Stimulated activated CD4-positive, alpha-beta T cell treated with anti-CD3 and anti-CD28 coated beads, Interleukin-12 subunit alpha, Interleukin-12 subunit beta, amount 100 ng/mL, for 24 hours (primary cell): ENCODE data around the gene DEPDC7.
A peak's percentile ranks its signal among the peaks of the same experiment; 100 is the strongest.
"Not testable (repeated sequence)": the region's sequence is repeated elsewhere in the genome, so short reads cannot be mapped to it uniquely, and the experiment has no call there.

Source experiments
- DNase-seq, 2 experiments: peaks; one replicate each; pipeline ENCODE4 v3.0.0-alpha.2; 2020; ENCODE audit warnings: low read depth in 2 of 2

DEPDC7 gene

DNA sequence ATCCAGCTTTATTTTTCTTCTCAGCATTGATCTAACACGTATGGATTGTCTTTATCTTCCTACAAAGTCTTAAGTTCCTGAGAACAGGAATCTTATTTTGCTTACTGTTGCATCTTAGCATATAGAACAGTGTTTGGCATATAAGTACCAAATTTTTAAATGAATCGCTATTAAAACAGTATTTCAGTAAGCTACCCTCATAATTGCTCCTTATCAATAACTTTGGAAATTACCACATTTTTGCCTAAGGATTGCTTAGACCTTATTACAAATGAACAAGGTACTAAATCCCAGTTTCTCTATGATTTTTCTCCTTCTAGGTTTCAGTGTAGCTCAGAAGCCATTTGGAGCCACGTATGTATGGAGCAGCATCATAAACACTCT, 9.7 kb downstream of the DEPDC7 start:
- DNase-seq = no peak

DNA sequence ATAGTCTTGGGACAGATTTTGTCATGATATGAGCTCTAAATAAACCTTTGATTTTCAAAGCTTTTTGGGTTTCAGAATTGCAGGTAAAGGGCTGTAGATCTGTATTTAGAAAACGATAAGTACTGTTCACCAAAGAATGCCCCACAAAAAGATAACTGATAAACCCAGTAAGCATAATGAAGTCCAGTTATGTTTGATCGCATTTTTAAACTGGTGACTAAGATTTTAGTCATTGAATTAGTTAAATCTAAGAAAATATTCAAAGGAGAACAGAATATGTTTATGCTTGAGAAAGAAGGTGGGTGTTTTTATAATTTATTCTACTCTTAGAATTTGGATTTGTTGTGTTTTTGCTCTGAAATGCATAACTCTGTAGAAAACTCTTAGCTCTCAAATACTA, 11.6 kb downstream of the DEPDC7 start:
- DNase-seq = no peak

DNA sequence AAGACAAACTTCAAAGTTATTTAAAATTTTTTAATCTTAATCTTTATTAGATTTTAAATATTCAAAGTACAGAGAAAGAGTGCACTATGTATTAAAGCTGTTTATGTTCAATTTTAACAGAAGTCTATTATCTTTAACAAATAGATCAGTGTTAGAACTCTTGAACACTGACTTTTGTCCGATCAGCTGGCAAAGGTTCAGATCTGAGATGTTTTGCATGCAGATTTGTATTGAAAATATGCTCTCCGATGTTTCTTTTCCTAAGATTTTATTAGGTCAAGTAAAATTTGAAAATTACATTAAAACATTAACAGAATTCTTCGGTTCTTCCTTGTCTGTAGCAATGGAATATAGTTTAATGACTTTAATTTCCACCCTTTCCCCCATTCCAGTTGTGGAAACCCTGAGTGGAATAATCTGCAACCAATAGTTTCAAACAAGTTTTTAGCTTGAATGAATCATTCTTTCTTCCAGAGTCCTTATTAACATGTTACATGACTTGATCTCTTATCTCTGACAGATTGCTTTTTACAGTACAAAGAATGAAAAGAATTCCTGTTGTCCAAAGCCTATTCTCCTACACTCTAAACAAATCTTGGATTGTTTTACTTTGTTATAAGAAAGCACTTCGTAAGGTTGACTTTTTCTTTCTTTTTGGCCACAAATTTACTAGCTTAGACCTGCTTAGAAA, 12.3 kb downstream of the DEPDC7 start:
- no peak for DNase-seq

GRCh38 chr11:33028537-33028914, 12.8 kb downstream of the DEPDC7 start:
- DNase-seq = no peak

- not testable (repeated sequence) for DNase-seq
These were observed 13.5 kb downstream of the DEPDC7 start for GRCh38 chr11:33029218-33029617.

DNA sequence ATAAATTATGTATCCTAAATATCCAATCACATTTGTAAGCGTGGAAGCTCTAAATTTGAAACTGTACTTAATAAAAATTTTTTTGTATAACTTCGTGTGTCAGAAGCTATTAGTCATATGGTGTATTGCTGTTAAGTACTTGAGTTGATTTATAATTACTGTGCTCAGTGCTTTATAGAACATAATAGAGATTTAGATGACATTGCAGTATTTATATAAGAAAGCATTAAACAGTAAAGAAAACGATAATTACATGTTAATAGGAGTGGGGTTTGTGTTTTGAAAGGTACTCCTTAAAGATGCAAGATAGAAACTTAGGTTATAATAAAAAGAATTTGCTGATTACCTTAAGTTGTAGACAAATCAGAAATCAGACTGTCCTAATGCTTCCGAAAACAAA, 17.8 kb downstream of the DEPDC7 start:
- DNase-seq = no peak

- no peak for DNase-seq
These were observed 19.3 kb downstream of the DEPDC7 start for GRCh38 chr11:33035011-33035410.

DNA sequence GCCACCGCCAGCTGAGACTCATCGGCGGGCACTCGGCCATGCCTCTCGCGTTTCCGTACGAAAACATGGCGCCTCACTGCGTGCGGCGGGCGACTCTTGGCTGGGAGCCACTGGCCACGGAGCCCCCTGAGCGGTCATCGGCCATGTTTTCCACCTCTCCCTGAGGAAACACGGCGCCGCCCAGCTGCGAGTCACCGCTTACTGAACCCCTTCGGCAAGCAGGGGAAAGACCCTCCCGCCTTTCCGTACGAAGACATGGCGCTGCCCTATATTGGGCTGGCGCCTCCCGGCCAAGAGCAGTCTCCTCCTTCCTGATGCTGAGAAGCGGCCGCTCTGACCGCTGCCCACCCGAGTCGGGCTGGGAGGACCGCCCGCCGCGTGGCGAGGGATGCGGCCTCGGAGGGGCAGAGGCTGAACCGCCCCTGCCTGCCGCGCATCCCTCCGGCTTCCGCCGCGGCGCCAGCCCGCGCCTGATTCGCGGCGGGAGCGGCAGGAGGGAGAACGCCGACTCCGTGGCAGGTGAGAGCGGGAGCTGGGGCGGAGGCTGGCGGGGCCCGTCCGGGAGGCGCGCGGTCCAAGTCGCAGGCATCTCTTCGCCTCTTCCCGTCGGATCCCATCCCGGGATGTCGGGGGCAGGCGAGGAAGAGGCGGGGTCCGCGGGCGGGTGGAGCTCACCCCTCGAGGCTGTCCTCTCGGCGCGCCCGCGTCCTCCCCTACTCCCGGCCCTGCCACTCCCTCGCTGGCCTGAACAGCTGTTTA, 23.8 kb downstream of the DEPDC7 start, which contains the start of gene TCP11L1:
TSS of gene TCP11L1 (plus strand) at position 299 of the 759 bp plus-strand sequence. CDS start 4,202 bp downstream, outside the sequence.
- DNase-seq = peak; percentile 37 to 68

DNA sequence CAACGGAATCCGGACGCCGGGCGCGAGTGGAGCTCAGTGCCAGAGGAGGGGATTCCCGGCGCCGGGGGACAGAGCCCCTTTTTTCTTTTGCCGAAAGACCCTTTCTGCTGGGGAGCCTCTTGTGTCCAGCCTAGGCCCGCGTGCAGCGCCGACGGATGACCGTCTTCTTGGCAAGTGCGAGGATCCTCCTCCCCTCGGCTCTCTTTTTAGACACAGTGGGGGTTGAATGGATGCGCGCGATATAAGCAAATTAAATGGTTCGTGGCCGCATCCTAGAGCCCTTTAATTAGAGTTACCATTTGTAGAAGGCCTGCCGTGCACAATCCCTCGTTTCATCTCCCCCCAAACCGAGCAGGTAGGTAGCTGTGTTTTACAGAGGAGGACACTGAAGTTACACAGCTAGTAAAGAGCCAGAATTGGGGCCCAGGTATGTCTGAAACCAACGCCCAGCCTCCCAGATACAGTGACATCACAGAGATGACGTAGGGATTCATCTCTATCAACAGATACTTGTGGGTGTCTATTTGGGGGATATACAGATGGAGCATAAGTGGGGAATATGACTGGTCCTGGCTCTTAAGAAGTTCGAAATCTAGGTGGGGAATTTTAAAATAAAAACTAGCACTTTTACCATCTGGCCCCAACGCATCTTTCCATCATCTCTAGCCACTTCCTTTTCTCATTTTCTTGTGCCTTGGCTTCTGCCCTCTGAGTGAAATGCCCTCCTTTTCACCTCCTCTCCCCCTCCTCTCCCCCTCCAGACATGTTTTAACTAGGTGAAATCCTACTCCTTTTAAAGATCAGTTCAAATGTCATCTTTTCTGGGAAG, 24.6 kb downstream of the DEPDC7 start:
- DNase-seq = peak in 1 of 2 experiments; percentile 41

GRCh38 chr11:33040862-33041453, 25.3 kb downstream of the DEPDC7 start:
- DNase-seq = no peak

DNA sequence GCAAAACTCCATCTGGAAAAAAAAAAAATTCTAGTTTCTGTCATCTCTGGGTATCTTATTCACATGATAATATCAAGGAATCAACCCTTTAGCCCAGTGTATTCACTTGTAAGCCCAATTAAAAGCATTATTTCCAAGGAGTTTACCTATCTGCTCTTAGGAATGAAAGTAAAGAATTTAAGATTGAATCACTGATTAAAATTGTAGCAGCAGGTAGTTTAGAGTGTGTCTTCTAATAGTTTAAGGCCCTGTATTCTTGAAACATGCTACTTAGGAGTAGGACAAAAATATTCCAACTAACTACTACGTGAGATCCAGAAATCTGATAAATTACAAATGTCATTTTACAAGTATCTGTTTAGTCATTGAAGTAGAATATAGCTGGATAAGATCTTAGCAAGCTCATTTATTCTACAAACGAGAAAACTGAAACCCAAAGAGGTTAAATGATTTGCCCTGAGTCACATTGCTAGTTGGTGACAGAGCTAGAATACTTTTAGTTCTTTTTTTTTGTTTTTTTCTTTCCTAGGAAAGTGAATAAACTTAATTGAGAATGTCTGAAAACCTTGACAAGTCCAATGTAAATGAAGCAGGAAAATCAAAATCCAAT, 27.6 kb downstream of the DEPDC7 start:
- DNase-seq = no peak

DNA sequence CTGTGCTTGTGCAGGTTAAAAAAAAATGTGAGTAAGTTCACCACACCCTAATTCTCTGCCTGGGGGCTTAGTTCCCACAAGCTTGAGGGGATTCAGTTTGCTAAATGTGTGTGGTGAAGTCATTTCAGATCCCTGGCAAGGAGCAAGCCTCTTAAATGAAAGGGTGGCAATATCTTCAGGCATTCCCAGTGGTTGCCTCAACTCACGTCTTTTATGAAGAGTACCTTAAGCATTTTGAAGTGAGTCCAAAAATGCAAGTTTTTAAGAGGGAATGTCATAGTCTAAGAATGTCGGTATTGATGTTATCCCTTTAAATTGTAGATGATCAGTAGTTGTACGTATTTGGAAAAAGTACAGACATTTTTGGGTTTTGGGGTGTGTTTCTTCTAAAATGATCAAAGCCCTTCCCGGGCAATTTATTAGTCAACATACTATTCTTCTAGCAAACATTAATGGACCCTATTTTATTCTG, 28.6 kb downstream of the DEPDC7 start:
- DNase-seq = no peak

DNA sequence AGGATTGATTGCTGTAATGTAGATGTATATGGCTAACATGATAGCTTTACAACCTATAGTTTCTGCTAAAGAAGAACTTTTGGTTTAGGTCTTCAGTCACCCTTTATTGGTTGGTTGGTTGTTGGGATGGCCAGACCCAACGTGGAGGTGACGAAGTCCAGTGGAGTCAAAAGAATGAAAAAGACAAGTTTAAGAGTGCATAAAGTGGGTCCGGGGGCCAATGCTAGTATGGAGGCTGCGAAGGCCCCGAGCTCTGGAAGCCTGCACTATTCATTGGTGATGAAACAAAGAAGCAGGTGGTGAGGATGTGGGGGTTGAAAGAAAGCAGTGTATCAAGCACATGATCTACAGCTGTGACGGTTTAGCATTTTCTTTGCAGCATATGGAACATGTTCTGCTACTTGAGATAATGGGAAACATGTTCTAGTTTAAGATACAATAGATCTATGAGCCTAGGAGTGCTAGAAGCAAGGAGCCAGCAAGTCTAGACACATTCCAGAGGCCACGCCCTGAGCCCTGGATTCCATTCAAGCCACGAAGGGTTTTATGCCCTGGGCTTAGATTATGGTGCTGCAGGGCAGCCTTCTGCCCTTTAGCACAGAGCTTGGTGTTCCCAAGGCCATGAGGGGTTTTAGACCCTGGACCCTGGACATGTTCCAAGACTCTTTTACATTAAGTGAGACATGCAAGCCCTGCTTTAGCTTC, 30.0 kb downstream of the DEPDC7 start:
- DNase-seq = no peak

DNA sequence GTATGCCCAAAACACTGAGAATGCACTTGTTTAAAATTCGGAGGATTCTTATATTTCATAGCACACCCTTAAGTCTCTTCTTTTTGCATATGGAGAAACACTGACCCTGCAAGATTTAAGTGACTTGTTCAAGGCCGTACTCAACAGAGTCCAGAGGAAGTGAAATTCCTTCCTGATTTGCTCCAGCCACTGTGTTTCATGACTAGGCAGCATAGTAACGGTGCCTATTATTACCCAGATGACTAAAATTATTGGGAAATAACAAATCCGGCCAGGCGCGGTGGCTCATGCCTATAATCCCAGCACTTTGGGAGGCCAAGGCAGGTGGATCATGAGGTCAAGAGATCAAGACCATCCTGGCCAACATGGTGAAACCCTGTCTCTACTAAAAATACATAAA, 33.0 kb downstream of the DEPDC7 start:
- not testable (repeated sequence) for DNase-seq

- DNase-seq = not testable (repeated sequence)
These were observed 34.1 kb downstream of the DEPDC7 start for GRCh38 chr11:33049565-33050408.

- no peak for DNase-seq
These were observed 36.6 kb downstream of the DEPDC7 start for GRCh38 chr11:33052231-33052630.

DNA sequence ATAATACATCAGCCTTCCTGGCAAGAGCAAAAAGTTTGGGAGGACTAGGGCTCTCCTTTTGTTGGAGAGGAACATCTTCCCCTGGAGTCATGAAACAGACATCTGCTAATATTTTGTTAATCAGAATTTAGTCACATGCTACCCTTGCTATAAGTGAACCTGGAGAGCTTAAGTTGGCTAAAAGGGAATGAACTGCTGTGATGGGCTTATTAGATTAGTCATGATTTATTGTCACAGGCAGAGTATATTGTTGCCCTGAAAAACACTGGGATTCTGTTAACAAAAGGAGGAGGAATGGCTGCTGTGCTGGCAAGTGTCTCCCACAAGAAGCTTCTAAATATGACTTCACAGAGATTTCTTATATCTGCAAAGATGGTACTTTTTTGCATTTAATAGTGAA, 39.7 kb downstream of the DEPDC7 start:
- DNase-seq = no peak

DNA sequence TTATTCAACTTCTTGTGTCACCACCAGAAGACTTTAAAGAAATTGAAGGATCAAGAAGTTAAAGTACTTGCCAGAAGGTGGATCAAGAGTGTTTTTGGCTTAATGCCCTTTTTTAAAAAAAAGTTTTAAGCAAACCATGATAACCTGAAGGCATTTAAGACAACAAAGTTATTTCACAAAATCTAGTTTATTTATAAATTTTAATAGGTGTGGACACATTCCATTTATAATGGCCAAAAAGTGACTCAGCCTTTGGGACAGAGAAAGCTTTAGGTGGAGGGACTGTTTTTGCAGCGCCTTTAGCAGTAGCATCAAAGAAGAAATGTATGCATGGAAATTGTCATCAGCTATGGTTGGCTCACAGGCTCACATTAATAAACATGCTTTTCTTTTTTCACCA, 41.6 kb downstream of the DEPDC7 start:
- no peak for DNase-seq

DNA sequence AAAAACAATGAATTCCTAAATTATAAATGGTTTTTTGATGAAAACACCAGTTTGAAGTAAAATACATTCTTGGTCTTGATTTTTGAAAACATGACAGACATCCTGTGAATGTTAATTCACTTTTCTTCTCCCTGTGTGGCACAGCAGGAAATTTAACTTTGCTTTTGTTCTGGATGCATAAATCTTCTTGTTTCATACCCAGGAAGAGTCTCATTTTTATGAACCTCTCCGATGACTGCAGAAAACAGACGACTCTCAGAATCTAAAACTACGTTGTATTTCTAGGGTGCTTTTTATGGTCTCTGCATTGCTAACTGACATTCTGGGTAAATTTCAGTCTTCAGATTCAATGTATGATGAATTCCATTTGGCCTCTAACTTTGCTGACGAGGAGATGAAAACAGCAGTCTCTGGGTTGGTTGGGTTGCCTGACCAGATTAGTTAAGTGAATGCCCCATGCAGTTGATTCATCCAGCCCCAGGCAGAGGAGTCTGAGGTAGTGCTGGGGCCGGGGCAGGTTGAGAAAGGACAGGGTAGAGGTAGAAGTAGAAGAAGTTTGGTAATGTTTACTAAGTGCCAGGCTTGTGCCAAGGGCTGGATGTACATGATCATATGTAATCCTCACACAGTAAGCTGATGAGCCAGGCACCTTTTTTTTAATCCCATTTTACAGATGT, 43.8 kb downstream of the DEPDC7 start:
- no peak for DNase-seq
